GM08714 (cell line): ENCODE data around the gene NPNT.

Experiments used
- H3K4me3 ChIP-seq: fragments of 200-500 bp; sonication (Bioruptor generic); 2 replicates; pipeline ENCODE4 v1.5.1; 2014; ENCODE audit warnings: mild to moderate bottlenecking, low read length, inconsistent platforms
- ZNF274 ChIP-seq: IDR thresholded peaks from 2 replicates; pipeline ENCODE4 v1.6.1; 2012; ENCODE audit warnings: mild to moderate bottlenecking, low read depth, low read length

NPNT gene

GRCh38 chr4:105998171-105999063 lies 103.1 kb downstream of the NPNT start:
- H3K4me3 ChIP-seq = no peak overlapping the region
- TF ChIP-seq ZNF274 = no peak

- H3K4me3 ChIP-seq = no peak overlapping the region
- no peak for TF ChIP-seq ZNF274
Measured at GRCh38 chr4:106002994-106003393, 107.7 kb downstream of the NPNT start.

- no peak for TF ChIP-seq ZNF274
- no peak overlapping the region for H3K4me3 ChIP-seq
Measured at GRCh38 chr4:106010761-106011160, 115.5 kb downstream of the NPNT start.

- no peak overlapping the region for H3K4me3 ChIP-seq
- TF ChIP-seq ZNF274 = no peak
Measured at GRCh38 chr4:106011387-106011786, 116.1 kb downstream of the NPNT start.

- TF ChIP-seq ZNF274 = no peak
- H3K4me3 ChIP-seq = no peak overlapping the region
Measured at GRCh38 chr4:106017975-106018374, 122.7 kb downstream of the NPNT start.

GRCh38 chr4:106019771-106020170 lies 124.5 kb downstream of the NPNT start:
- no peak overlapping the region for H3K4me3 ChIP-seq
- no peak for TF ChIP-seq ZNF274
